Measurements from ENCODE around the gene CBX4. TPM values are rescaled to one million over a fixed set of nuclear protein-coding genes. Genes with fewer than 3 reads are reported as not detected.

Gene CBX4
- total RNA-seq, 1 donor from 2014 or later: 56.3 TPM

DNA sequence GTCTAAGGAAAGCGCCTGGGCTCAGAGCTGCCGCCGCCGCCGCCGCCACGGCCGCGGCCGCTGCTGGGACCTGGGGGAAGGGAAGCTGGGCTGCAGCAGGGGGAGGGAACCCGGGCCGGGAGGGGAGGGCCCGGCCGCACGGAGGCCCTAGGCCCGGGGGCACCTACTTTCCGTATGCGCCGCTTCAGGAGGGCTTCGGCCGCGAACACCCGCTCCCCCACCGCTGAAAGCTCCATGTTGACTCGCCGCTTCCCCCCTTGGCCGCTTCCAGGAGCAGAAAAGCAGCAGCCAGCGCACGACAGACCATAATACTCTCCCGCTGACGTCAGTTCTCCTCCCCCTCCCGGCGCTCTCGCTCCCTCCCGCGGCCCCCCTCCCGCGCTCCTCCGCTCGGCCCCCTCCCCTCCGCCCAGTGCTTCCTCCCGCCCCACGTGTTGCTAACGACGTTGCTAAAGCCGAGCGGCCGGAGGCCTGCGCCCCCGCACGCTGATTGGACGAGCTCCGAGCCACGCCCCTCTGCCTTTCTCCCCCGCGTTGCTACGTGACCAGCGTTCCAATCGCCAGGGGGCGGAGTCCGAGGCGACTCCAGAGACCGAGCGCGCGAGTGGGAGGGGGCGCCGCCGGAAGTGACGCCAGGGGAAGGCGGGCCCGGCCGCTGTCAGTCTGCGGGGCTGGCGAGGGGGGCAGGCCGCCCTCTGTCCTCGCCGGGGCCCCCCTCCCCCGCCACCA, 42.3 kb downstream of the CBX4 start, which contains the start of gene CBX8:
CBX8 (minus strand) TSS at position 315 of the 729 bp plus-strand sequence; CDS start at position 236, 79 bp downstream.
- Mint-ChIP-seq H3K27me3 (peaks cover 32% of the 10 kb centered on the region), H3K27ac (peak within 1 kb of the TSS; percentile 87), H3K4me1 (peaks cover 34% of the 10 kb centered on the region), H3K9me3 (no peaks in the 10 kb centered on the region), H3K36me3 (ENCODE audit: low read depth) (no peaks in the 10 kb centered on the region), H3K4me3 (peak within 1 kb of the TSS; percentile 85)
- TF ChIP-seq, protein P1, sequence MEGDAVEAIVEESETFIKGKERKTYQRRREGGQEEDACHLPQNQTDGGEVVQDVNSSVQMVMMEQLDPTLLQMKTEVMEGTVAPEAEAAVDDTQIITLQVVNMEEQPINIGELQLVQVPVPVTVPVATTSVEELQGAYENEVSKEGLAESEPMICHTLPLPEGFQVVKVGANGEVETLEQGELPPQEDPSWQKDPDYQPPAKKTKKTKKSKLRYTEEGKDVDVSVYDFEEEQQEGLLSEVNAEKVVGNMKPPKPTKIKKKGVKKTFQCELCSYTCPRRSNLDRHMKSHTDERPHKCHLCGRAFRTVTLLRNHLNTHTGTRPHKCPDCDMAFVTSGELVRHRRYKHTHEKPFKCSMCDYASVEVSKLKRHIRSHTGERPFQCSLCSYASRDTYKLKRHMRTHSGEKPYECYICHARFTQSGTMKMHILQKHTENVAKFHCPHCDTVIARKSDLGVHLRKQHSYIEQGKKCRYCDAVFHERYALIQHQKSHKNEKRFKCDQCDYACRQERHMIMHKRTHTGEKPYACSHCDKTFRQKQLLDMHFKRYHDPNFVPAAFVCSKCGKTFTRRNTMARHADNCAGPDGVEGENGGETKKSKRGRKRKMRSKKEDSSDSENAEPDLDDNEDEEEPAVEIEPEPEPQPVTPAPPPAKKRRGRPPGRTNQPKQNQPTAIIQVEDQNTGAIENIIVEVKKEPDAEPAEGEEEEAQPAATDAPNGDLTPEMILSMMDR (IDR thresholded peaks at IDR 0.05): no peak
- CTCF ChIA-PET: interaction anchor here (0.7 to 1.5 kb wide), 5 partner anchors 15 to 55 kb away, joined by 3 to 5 read pairs (median 4); partner anchors contain the start of gene CBX4
- peak; percentile 95 for DNase-seq
- POLR2A ChIA-PET: interaction anchor here (0.6 to 6.6 kb wide), 24 partner anchors 8 to 1674 kb away, joined by 3 to 65 read pairs (median 4); partner anchors contain the start of genes CBX4 and GAA
- ATAC-seq (ENCODE audit: low read depth): peak; percentile 88
- intact Hi-C loops (cut with micrococcal nuclease): loop anchor here (2.0 to 5.0 kb wide), 5 partner anchors 14 to 240 kb away; partner anchors contain the start of genes CBX2, CBX4, CCDC40 and TBC1D16

DNA sequence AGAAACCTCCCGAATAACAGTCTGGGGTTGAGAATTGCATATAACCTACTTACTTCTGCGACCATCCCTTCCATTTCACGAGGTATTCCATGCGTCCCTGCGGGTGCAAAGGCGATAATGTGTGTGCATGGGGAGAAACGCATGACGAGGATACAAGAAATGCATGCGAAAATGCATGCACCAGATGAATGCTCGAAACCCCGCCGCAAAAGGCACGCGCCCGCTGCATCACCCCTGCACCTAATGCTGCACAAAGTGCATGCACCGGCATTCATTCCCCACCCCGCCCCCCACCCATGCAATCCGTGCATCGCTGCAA, 42.8 kb downstream of the CBX4 start:
- no peak for DNase-seq
- Mint-ChIP-seq H3K27me3 (peaks cover 29% of the 10 kb centered on the region), H3K9me3 (no peaks in the 10 kb centered on the region), H3K36me3 (ENCODE audit: low read depth) (no peaks in the 10 kb centered on the region), H3K4me3 (peak overlapping the region; percentile 85), H3K27ac (peak overlapping the region; percentile 63), H3K4me1 (peaks cover 36% of the 10 kb centered on the region)
- TF ChIP-seq, protein P1 (IDR thresholded peaks at IDR 0.05): no peak
- intact Hi-C loops (cut with micrococcal nuclease): loop anchor here (2.0 to 5.0 kb wide), 5 partner anchors 14 to 241 kb away; partner anchors contain the start of genes CBX2, CBX4, CCDC40 and TBC1D16
- POLR2A ChIA-PET: interaction anchor here (0.7 to 6.6 kb wide), 16 partner anchors 9 to 482 kb away, joined by 3 to 65 read pairs (median 4); partner anchors contain the start of genes CBX4 and GAA
- no peak for ATAC-seq (ENCODE audit: low read depth)
- CTCF ChIA-PET: interaction anchor here (0.7 to 1.4 kb wide), 4 partner anchors 15 to 55 kb away, joined by 3 to 5 read pairs (median 4); no protein-coding TSS in a partner anchor

DNA sequence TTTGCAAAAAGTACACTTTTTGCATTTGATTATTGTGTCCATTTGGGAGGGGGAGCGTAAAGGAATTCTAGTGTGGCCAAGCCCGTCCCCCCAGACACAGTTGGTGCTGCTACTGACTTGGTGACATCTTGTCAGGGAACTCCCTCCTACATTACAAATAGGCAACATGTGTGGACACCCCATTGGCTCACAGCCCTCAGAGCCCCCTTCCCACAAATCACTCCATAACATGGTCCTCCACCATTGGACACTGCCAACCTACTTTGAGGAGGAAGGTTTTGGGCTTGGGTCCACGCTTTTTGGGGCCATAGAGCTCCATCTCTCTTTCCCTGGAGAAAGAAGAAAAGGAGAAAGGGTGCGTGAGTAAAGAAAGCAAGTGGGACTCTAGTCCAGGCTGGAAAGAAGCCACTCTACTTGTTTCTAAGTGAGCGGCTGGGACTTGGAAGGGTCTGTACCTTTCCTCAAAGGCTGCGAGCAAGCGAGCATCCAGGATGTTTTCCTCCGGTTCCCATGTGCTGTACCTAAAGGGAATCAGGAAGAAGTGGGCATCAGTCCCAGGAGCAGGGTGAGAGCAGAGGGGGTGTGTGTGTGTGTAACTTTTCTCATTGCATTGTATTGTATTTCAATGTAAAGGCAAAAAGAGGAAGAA, 43.3 kb downstream of the CBX4 start:
- Mint-ChIP-seq H3K4me1 (peaks cover 39% of the 10 kb centered on the region), H3K4me3 (peak overlapping the region; percentile 85), H3K27me3 (peaks cover 31% of the 10 kb centered on the region), H3K9me3 (no peaks in the 10 kb centered on the region), H3K36me3 (ENCODE audit: low read depth) (no peaks in the 10 kb centered on the region), H3K27ac (peak overlapping the region; percentile 63)
- ChIA-PET CTCF (interaction anchor here (0.9 kb wide), 1 partner anchor 42 kb away, joined by 3 read pairs; no protein-coding TSS in a partner anchor), POLR2A (interaction anchor here (0.7 to 6.6 kb wide), 8 partner anchors 8 to 201 kb away, joined by 3 to 65 read pairs (median 6); partner anchors contain the start of gene CBX4)
- DNase-seq (no peak), ATAC-seq (ENCODE audit: low read depth) (no peak)
- intact Hi-C loops (cut with micrococcal nuclease): loop anchor here (2.0 to 5.0 kb wide), 5 partner anchors 15 to 241 kb away; partner anchors contain the start of genes CBX2, CBX4, CCDC40 and TBC1D16
- TF ChIP-seq, protein P1 (IDR thresholded peaks at IDR 0.05): no peak

DNA sequence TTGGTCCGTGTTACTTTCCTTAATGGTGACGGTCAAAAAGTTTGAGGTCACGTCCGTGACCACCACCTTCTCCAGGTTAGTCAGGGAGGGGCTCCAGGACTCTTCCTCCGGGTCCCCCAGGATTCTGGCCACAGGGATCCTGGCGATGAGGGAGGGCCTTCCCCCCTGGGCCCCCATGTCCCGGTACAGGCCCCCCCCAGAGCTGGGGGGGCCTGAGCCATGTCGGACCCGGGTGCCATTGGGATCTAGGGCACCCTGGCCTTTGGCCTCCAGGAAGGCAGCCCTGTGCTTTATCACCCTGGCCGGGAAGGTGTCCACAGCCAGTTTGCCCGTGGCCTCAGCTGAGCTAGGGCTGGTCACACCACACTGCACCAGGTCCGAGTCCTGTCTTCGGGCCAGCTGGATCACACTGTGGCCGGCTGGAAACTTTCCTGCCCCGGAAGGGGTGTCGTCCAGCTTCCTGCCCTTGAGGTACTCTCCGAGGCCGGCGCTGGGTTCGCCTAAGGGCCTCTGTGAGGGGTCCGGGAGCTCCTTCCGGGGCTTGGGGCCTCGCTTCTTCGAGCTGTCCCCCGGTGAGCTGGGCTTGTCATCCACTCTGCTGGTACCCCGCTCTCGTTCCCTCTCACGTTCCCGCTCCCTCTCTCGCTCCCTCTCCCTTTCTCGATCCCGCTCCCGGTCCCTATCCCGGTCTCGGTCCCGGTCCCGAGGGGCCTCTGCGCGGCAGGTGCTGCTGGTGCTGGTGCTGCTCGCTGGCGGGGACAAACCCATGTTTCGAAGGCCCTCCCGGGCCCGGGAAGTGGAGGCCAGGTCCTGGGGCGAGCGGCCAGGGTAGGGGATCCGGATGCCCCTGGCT, 44.4 kb downstream of the CBX4 start:
- POLR2A ChIA-PET: interaction anchor here (2.4 to 6.6 kb wide), 2 partner anchors 9 to 45 kb away, joined by 10 to 65 read pairs; partner anchors contain the start of gene CBX4
- H3K27ac Mint-ChIP-seq: no peak overlapping the region
- no peak overlapping the region for H3K4me3 Mint-ChIP-seq
- no peaks in the 10 kb centered on the region for H3K9me3 Mint-ChIP-seq
- TF ChIP-seq, protein P1 (IDR thresholded peaks at IDR 0.05): no peak
- peaks cover 26% of the 10 kb centered on the region for H3K27me3 Mint-ChIP-seq
- H3K4me1 Mint-ChIP-seq: peaks cover 31% of the 10 kb centered on the region
- H3K36me3 Mint-ChIP-seq (ENCODE audit: low read depth): no peaks in the 10 kb centered on the region
- intact Hi-C loops (cut with micrococcal nuclease): loop anchor here (5.0 kb wide), 1 partner anchor 242 kb away; the partner anchor contains the start of genes CCDC40 and TBC1D16
- CTCF ChIA-PET: interaction anchor here (0.7 to 0.9 kb wide), 2 partner anchors 43 to 176 kb away, joined by 3 read pairs; no protein-coding TSS in a partner anchor
- no peak for ATAC-seq (ENCODE audit: low read depth)
- DNase-seq: no peak
